ENCODE measurements around the gene CD8B. TPM values are rescaled to one million over a fixed set of nuclear protein-coding genes. Genes with fewer than 3 reads are reported as not detected.

CD8B gene
- total and polyA plus RNA-seq, 2 of the 13 experiments (the other 11 are each of a cell fraction or from before 2014, with no cell fraction given) = 0.04 TPM; not detected in 1

- ATAC-seq (no peak), FAIRE-seq (no peak), DNase-seq (ENCODE audit: low spot score) (no peak)
- no peak overlapping the region for H3K4me3 ChIP-seq (replicated peaks in 1 of 3; ENCODE audit: insufficient read depth in 1 of 3, low read depth in 2 of 3, low read length in 3 of 3)
- intact Hi-C loops (cut with micrococcal nuclease; ENCODE audit: unreplicated experiment) = no loop called here
- no peaks in the 10 kb centered on the region for H3K79me2 ChIP-seq (ENCODE audit: insufficient read depth, low read length)
- no peak for TF ChIP-seq HINFP (CRISPR knock-in tag; IDR thresholded peaks at IDR 0.05; ENCODE audit: low read depth)
- TF ChIP-seq ATF7 (IDR thresholded peaks at IDR 0.05) = peak; percentile 91
- no peak for TF ChIP-seq ATF7 (CRISPR knock-in tag; IDR thresholded peaks at IDR 0.05)
- TF ChIP-seq HNRNPH1 (optimal IDR thresholded peaks at IDR 0.05; ENCODE audit: low read depth, low read length) = no peak
- TF ChIP-seq ZNF746 (CRISPR knock-in tag; IDR thresholded peaks at IDR 0.05) = no peak
- TF ChIP-seq CREB1 (IDR thresholded peaks at IDR 0.05) = peak; percentile 90
- TF ChIP-seq CREB1 (CRISPR knock-in tag; IDR thresholded peaks at IDR 0.05) = no peak
- in situ Hi-C loops (cut with HindIII; ENCODE audit: extremely low pct_ligation_motif_present, low pct_unique_long_range_greater_than_20kb) = no loop called here
- H3K4me2 ChIP-seq (ENCODE audit: low read depth, low read length) = no peak overlapping the region
- H3K27ac ChIP-seq (ENCODE audit: extremely low read length, insufficient read depth, low read length) = no peak overlapping the region
- CTCF ChIA-PET (ENCODE audit: low intra/inter-chr PET ratio, low total read pairs) = no interaction called here
- H3K4me1 ChIP-seq (ENCODE audit: insufficient read depth, low read length) = peaks cover 3% of the 10 kb centered on the region; the same call in 1 of the 2 replicates
- no peaks in the 10 kb centered on the region for H3K36me3 ChIP-seq (replicated peaks in 1 of 2; ENCODE audit: control insufficient read depth in 1 of 2, insufficient read depth in 2 of 2, low read length in 2 of 2)
- H4K20me1 ChIP-seq (ENCODE audit: insufficient read depth, low read length) = no peaks in the 10 kb centered on the region
- no peak overlapping the region for H3K9ac ChIP-seq (ENCODE audit: insufficient read depth, low read depth, low read length)
- POLR2A ChIA-PET = no interaction called here
- no peaks in the 10 kb centered on the region for H3K9me3 ChIP-seq (ENCODE audit: low read length)
- 43% methylated on average over 10 of the region's 10 CpGs for WGBS (ENCODE audit: low lambda C conversion rate)
- no peak overlapping the region for H2AFZ ChIP-seq (ENCODE audit: low read length)
- peaks cover 3 to 43% of the 10 kb centered on the region in 2 experiments; a peak in 4 of 5 replicates for H3K27me3 ChIP-seq (ENCODE audit: control insufficient read depth in 1 of 2, insufficient read depth in 2 of 2, low read length in 2 of 2)
- no TSS peak for BruUV-seq (replicated peaks)
These were observed 75.6 kb downstream of the CD8B start for GRCh38 chr2:86786001-86786536.

GRCh38 chr2:86785456-86785855 lies 76.2 kb downstream of the CD8B start:
- H3K4me3 ChIP-seq (replicated peaks in 1 of 3; ENCODE audit: insufficient read depth in 1 of 3, low read depth in 2 of 3, low read length in 3 of 3) = no peak overlapping the region
- intact Hi-C loops (cut with micrococcal nuclease; ENCODE audit: unreplicated experiment) (no loop called here), in situ Hi-C loops (cut with HindIII; ENCODE audit: extremely low pct_ligation_motif_present, low pct_unique_long_range_greater_than_20kb) (no loop called here)
- no peak overlapping the region for H3K27ac ChIP-seq (ENCODE audit: extremely low read length, insufficient read depth, low read length)
- no peak overlapping the region for H2AFZ ChIP-seq (ENCODE audit: low read length)
- WGBS (ENCODE audit: low lambda C conversion rate) = 71% methylated on average over 9 of the region's 9 CpGs
- ChIA-PET CTCF (ENCODE audit: low intra/inter-chr PET ratio, low total read pairs) (no interaction called here), POLR2A (no interaction called here)
- H3K4me1 ChIP-seq (ENCODE audit: insufficient read depth, low read length) = no peaks in the 10 kb centered on the region
- DNase-seq (ENCODE audit: low spot score) = no peak
- no peak for ATAC-seq
- no peak overlapping the region for H3K9ac ChIP-seq (ENCODE audit: insufficient read depth, low read depth, low read length)
- peaks cover 3 to 39% of the 10 kb centered on the region in 2 experiments; a peak in 4 of 5 replicates for H3K27me3 ChIP-seq (ENCODE audit: control insufficient read depth in 1 of 2, insufficient read depth in 2 of 2, low read length in 2 of 2)
- no peak overlapping the region for H3K4me2 ChIP-seq (ENCODE audit: low read depth, low read length)
- BruUV-seq (replicated peaks) = no TSS peak
- no peak for FAIRE-seq
- H3K36me3 ChIP-seq (replicated peaks in 1 of 2; ENCODE audit: control insufficient read depth in 1 of 2, insufficient read depth in 2 of 2, low read length in 2 of 2) = no peaks in the 10 kb centered on the region
- H4K20me1 ChIP-seq (ENCODE audit: insufficient read depth, low read length) = no peaks in the 10 kb centered on the region
- no peaks in the 10 kb centered on the region for H3K79me2 ChIP-seq (ENCODE audit: insufficient read depth, low read length)
- H3K9me3 ChIP-seq (ENCODE audit: low read length) = no peaks in the 10 kb centered on the region
- TF ChIP-seq FOSL2 (CRISPR knock-in tag; IDR thresholded peaks at IDR 0.05) (no peak), ZBTB7B (CRISPR knock-in tag; IDR thresholded peaks at IDR 0.05) (no peak), ZNF768 (CRISPR knock-in tag; IDR thresholded peaks at IDR 0.05) (peak; percentile 43; the same call in 1 of the 2 replicates), ZNF746 (CRISPR knock-in tag; IDR thresholded peaks at IDR 0.05) (no peak), ZNF615 (CRISPR knock-in tag; IDR thresholded peaks at IDR 0.05; ENCODE audit: borderline replicate concordance) (no peak)
